Psoas muscle (tissue), 8 donors: Measurements from ENCODE around the gene UBE3A. TPM values are rescaled to one million over a fixed set of nuclear protein-coding genes. Genes with fewer than 3 reads are reported as not detected.
"Not testable (repeated sequence)": the region's sequence is repeated elsewhere in the genome, so short reads cannot be mapped to it uniquely, and the experiment has no call there.

Source experiments
- ATAC-seq, 4 donors: fragments of 200-7000 bp; cut with Tn5 transposase; one replicate each; pipeline ENCODE4 v1.9.1; 2020; ENCODE audit warnings: moderate library complexity in 3 of 4, mild to moderate bottlenecking in 2 of 4
- DNase-seq, 2 donors: peaks; one replicate each; pipeline ENCODE4 v3.0.0-alpha.2; 2020
- H3K27ac ChIP-seq: fragments of 200-600 bp; one replicate; pipeline ENCODE4 v1.8.0; 2022
- H3K27me3 ChIP-seq, 3 donors: fragments of 200-600 bp in 1 of 3; one replicate each; pipeline versions ENCODE4 v1.6.1 to v1.8.0; 2013 to 2022; ENCODE audit warnings: low read length in 2 of 3, mild to moderate bottlenecking in 2 of 3, moderate library complexity in 1 of 3; ENCODE audit not compliant: insufficient read depth in 3 of 3
- H3K36me3 ChIP-seq, 2 donors: fragments of 200-600 bp in 1 of 2; one replicate each; pipeline versions ENCODE4 v1.6.1 to v1.8.0; 2013 to 2022; ENCODE audit warnings: low read depth in 1 of 2, mild to moderate bottlenecking in 1 of 2, moderate library complexity in 1 of 2; ENCODE audit not compliant: insufficient read depth in 1 of 2
- H3K4me1 ChIP-seq: fragments of 200-600 bp; one replicate; pipeline ENCODE4 v1.8.0; 2022
- H3K4me3 ChIP-seq: fragments of 200-600 bp; one replicate; pipeline ENCODE4 v1.8.0; 2022; ENCODE audit warnings: mild to moderate bottlenecking
- H3K9me3 ChIP-seq: fragments of 200-600 bp; one replicate; pipeline ENCODE4 v1.8.0; 2022
- WGBS, 3 donors: extraction: QIAGEN DNeasy Blood & Tissue Kit; methylation state at CpG; one replicate each; pipeline versions ENCODE4 v1.1.6 to v1.1.7; 2013; 5-methylcytosine and 5-hydroxymethylcytosine counted together
- intact Hi-C, 2 donors: fragments of 100-400 bp; cut with DNase I; formaldehyde crosslinking; loops; one replicate each; pipeline versions ENCODE4 v1.11.0 to v1.14.2; 2022
- polyA plus RNA-seq, 3 donors: library from polyadenylated mRNA; stranded (reverse); fragments of 200-250 nt; gene quantifications; one replicate each; pipeline ENCODE4 v1.2.3, GENCODE V29; 2013
- total RNA-seq, 4 donors: library from RNA; stranded (reverse); fragmentation: NEBNext Ultra II Directional in 2 of 4; extraction: Animal tissue kit (Norgen Biotek cat#: 25700) in 2 of 4; gene quantifications; one replicate each; pipeline versions ENCODE4 v1.2.1 to v1.2.4, GENCODE V29; 2021 to 2023
- TF ChIP-seq, protein P1 (sequence below): fragments of 200-600 bp; IDR thresholded peaks from one replicate; pipeline ENCODE4 v1.8.0; 2022; ENCODE audit warnings: antibody characterized with exemption
- donor health status: healthy with polysubstance abuse.
- donor health status: DM: no; HTN: no; CAD: no; lungs with moderate emphysema.
- donor health status: Bipolar disorder and iron deficiency.
- donor health status: healthy.
- donor health status: DM: yes; HTN: yes; CAD: no.
- donor health status: DM: no; HTN: no; CAD: no.
- donor health status: DM: no; HTN: no; CAD: no.
- donor health status: DM: yes; HTN: yes; CAD: no.

The UBE3A gene
- total and polyA plus RNA-seq, 7 donors: 53.5 to 198 (median 144) TPM

GRCh38 chr15:25415217-25415616 lies 23.6 kb downstream of the UBE3A start:
- intact Hi-C loops: no loop called here
- Histone ChIP-seq H3K27me3 (no peaks in the 10 kb centered on the region), H3K4me1 (peaks cover 67% of the 10 kb centered on the region), H3K9me3 (no peaks in the 10 kb centered on the region), H3K36me3 (peaks cover 0 to 3% of the 10 kb centered on the region in 2 donors), H3K27ac (no peak overlapping the region), H3K4me3 (no peak overlapping the region)
- ATAC-seq (no peak), DNase-seq (no peak)
- TF ChIP-seq, protein P1, sequence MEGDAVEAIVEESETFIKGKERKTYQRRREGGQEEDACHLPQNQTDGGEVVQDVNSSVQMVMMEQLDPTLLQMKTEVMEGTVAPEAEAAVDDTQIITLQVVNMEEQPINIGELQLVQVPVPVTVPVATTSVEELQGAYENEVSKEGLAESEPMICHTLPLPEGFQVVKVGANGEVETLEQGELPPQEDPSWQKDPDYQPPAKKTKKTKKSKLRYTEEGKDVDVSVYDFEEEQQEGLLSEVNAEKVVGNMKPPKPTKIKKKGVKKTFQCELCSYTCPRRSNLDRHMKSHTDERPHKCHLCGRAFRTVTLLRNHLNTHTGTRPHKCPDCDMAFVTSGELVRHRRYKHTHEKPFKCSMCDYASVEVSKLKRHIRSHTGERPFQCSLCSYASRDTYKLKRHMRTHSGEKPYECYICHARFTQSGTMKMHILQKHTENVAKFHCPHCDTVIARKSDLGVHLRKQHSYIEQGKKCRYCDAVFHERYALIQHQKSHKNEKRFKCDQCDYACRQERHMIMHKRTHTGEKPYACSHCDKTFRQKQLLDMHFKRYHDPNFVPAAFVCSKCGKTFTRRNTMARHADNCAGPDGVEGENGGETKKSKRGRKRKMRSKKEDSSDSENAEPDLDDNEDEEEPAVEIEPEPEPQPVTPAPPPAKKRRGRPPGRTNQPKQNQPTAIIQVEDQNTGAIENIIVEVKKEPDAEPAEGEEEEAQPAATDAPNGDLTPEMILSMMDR: no peak
- 95 to 100% (median 97%) methylated on average over 1 of the region's 1 CpG for WGBS, 3 donors

DNA sequence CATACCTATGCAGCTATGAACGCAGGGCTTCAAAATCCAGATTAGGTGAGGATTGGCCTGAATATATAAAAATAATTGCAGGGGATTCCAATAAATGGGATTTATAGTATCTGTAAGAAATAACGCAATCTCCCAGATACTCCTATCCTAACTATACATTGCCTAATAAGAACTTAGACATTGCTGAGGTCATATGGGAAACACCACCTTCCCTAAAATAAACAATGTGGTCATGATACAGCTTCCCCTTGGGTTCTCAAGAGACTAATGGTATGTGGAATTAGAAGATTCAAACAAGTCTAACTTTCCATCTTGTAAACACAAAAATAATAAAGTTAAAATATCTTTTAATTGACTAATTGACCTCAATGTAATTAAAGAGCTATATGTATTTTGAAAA lies 28.2 kb downstream of the UBE3A start:
- Histone ChIP-seq H3K27ac (no peak overlapping the region), H3K4me1 (peaks cover 60% of the 10 kb centered on the region), H3K9me3 (no peaks in the 10 kb centered on the region), H3K27me3 (no peaks in the 10 kb centered on the region), H3K36me3 (no peaks in the 10 kb centered on the region), H3K4me3 (no peak overlapping the region)
- TF ChIP-seq, protein P1: no peak
- no peak for DNase-seq
- intact Hi-C loops: no loop called here
- 91 to 94% (median 92%) methylated on average over 2 of the region's 2 CpGs for WGBS, 3 donors
- no peak for ATAC-seq

DNA sequence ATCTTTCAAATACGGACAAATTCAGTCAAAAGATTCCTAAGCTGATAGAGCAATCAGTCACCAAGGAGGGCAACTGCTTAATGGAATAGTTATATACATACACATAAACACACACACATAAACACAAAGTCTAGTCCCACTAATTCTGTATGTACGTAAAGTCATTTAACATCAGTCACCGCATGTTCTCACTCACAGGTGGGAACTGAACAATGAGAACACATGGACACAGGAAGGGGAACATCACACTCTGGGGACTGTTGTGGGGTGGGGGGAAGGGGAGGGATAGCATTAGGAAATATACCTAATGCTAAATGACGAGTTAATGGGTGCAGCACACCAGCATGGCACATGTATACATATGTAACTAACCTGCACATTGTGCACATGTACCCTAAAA lies 29.1 kb downstream of the UBE3A start:
- H3K9me3 ChIP-seq, H3K27me3 ChIP-seq, H3K36me3 ChIP-seq, H3K4me3 ChIP-seq, DNase-seq, intact Hi-C loops: not testable (repeated sequence)
- H3K27ac ChIP-seq: peak overlapping the region; percentile 36
- ATAC-seq: peak in 2 of 4 donors; percentile 37 to 42
- H3K4me1 ChIP-seq: peaks cover 50% of the 10 kb centered on the region
- 65 to 79% (median 68%) methylated on average over 3 to 4 of the region's 4 CpGs for WGBS, 3 donors

DNA sequence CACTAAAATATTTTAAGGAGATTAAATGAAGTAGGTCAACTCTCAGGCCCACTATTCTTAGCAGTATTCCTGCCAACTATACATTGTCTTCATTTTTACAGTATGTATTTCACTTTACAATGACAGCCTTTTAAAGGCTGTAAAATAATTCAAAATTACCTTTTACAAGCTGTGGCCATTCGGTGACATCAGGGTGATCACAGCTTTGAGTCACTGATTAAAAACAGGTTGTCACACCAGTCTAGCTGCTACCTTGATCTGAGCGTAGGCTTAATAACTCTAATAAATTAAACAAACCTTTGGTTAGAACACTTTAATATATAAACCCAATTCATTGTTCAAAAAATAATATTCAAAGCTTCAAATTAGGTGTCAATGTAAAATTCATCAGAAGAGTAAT lies 29.9 kb downstream of the UBE3A start:
- Histone ChIP-seq H3K9me3 (no peaks in the 10 kb centered on the region), H3K27me3 (no peaks in the 10 kb centered on the region), H3K4me1 (peaks cover 42% of the 10 kb centered on the region), H3K27ac (peak overlapping the region; percentile 36), H3K4me3 (no peak overlapping the region), H3K36me3 (peaks cover 4 to 14% of the 10 kb centered on the region in 2 donors)
- ATAC-seq (peak in 3 of 4 donors; percentile 52 to 70 (median 62)), DNase-seq (no peak)
- WGBS, 3 donors: 76 to 87% (median 81%) methylated on average over 2 of the region's 2 CpGs
- intact Hi-C loops: no loop called here
- TF ChIP-seq, protein P1: no peak

DNA sequence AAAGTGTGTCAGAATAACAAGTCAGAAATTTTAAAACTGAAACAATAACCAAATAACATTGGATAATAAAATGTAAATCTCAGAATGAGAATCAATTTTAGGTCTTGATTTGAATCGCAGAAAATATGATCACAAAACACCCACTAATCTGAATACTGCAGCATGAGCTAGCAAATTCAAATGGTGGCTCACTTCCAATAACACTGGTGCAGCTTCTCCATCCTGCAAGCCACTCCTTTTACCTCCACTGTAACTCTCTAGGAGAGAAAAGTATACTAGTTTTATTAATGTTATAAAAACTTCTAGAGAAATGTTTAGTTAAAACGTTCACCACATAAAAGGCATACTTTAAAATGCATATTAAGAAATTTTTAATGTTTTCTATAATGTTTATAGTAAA lies 30.4 kb downstream of the UBE3A start:
- no peaks in the 10 kb centered on the region for H3K9me3 ChIP-seq
- ATAC-seq (peak; percentile 57 to 79 (median 64)), DNase-seq (no peak)
- 60 to 80% (median 62%) methylated on average over 2 of the region's 2 CpGs for WGBS, 3 donors
- peaks cover 6 to 19% of the 10 kb centered on the region in 2 donors for H3K36me3 ChIP-seq
- H3K27ac ChIP-seq: peak overlapping the region; percentile 36
- H3K4me1 ChIP-seq: peaks cover 40% of the 10 kb centered on the region
- no peak overlapping the region for H3K4me3 ChIP-seq
- TF ChIP-seq, protein P1: no peak
- intact Hi-C loops: no loop called here
- H3K27me3 ChIP-seq: no peaks in the 10 kb centered on the region
